OCI-LY1 (cell line): ENCODE data around the gene LDLRAD4.
A peak's percentile ranks its signal among the peaks of the same experiment; 100 is the strongest.

Experiments used
- H2AFZ ChIP-seq: fragments of 200-600 bp; sonication (generic), shearing (Covaris generic); 2 replicates; pipeline ENCODE4 v1.6.0; 2014; ENCODE audit warnings: antibody characterized with exemption, mild to moderate bottlenecking, low read length
- H3F3A ChIP-seq: fragments of 200-600 bp; sonication (generic), shearing (Covaris generic); 2 replicates; pipeline ENCODE4 v1.6.0; 2014; ENCODE audit warnings: mild to moderate bottlenecking, antibody characterized with exemption, low read length, moderate library complexity; ENCODE audit not compliant: insufficient read depth
- H3K27ac ChIP-seq: fragments of 200-600 bp; sonication (generic); 2 replicates; pipeline ENCODE4 v1.5.1; 2014; ENCODE audit warnings: low read length, mixed run types, mild to moderate bottlenecking, low read depth; ENCODE audit not compliant: poor library complexity, severe bottlenecking
- H3K27me3 ChIP-seq: fragments of 200-600 bp; sonication (generic); 2 replicates; pipeline ENCODE4 v1.6.0; 2014; ENCODE audit warnings: antibody characterized with exemption, mild to moderate bottlenecking, low read length, moderate library complexity; ENCODE audit not compliant: insufficient read depth
- H3K36me3 ChIP-seq: fragments of 200-600 bp; sonication (generic); 2 replicates; pipeline ENCODE4 v1.6.1; 2014; ENCODE audit warnings: mild to moderate bottlenecking, antibody characterized with exemption, low read length, moderate library complexity, mixed read lengths; ENCODE audit not compliant: insufficient read depth
- H3K4me1 ChIP-seq: fragments of 200-600 bp; sonication (generic); 2 replicates; pipeline ENCODE4 v1.5.1; 2014; ENCODE audit warnings: mild to moderate bottlenecking, low read length, moderate library complexity; ENCODE audit not compliant: insufficient read depth, severe bottlenecking
- H3K4me2 ChIP-seq: fragments of 200-600 bp; sonication (generic), shearing (Covaris generic); 2 replicates; pipeline ENCODE4 v1.6.1; 2014; ENCODE audit warnings: low read length
- H3K4me3 ChIP-seq: fragments of 200-600 bp; sonication (generic); 2 replicates; pipeline ENCODE4 v1.5.1; 2014; ENCODE audit warnings: low read length, low read depth, mild to moderate bottlenecking, mixed read lengths; ENCODE audit not compliant: poor library complexity, severe bottlenecking
- H3K79me2 ChIP-seq: fragments of 200-600 bp; shearing (Covaris generic); 2 replicates; pipeline ENCODE4 v1.6.1; 2016; ENCODE audit warnings: mixed run types, low read length, mixed read lengths; ENCODE audit not compliant: insufficient read depth
- H3K9ac ChIP-seq: fragments of 200-600 bp; sonication (generic), shearing (Covaris generic); 2 replicates; pipeline ENCODE4 v1.6.1; 2014; ENCODE audit warnings: mild to moderate bottlenecking, low read length, mixed read lengths
- H3K9me2 ChIP-seq: fragments of 200-600 bp; sonication (generic), shearing (Covaris generic); 2 replicates; pipeline ENCODE4 v1.6.1; 2014; ENCODE audit warnings: low read depth, mild to moderate bottlenecking, low read length, mixed read lengths
- H3K9me3 ChIP-seq: fragments of 200-600 bp; shearing (Covaris generic); 2 replicates; pipeline ENCODE4 v1.6.1; 2014; ENCODE audit warnings: low read length, mixed read lengths
- H4K20me1 ChIP-seq: fragments of 200-600 bp; sonication (generic), shearing (Covaris generic); 2 replicates; pipeline ENCODE4 v1.6.0; 2016; ENCODE audit warnings: mild to moderate bottlenecking, low read length; ENCODE audit not compliant: insufficient read depth
- CTCF ChIP-seq: fragments of 200-600 bp; sonication (generic), shearing (Covaris generic); IDR thresholded peaks from 2 replicates; pipeline ENCODE4 v1.5.1; 2017; ENCODE audit warnings: mild to moderate bottlenecking, antibody characterized with exemption, low read length, moderate library complexity, mixed read lengths
- EZH2 ChIP-seq: fragments of 200-600 bp; sonication (generic), shearing (Covaris generic); IDR thresholded peaks from 2 replicates; pipeline ENCODE4 v1.8.0; 2017; ENCODE audit warnings: borderline replicate concordance, mixed run types, mild to moderate bottlenecking, antibody characterized with exemption, low read length, moderate library complexity, mixed read lengths

Gene LDLRAD4

GRCh38 chr18:13463526-13464210 is 245.1 kb downstream of the LDLRAD4 start:
- H3K27me3 ChIP-seq, result no peaks in the 10 kb centered on the region

GRCh38 chr18:13464432-13465123 is 246.0 kb downstream of the LDLRAD4 start:
- peaks cover 4% of the 10 kb centered on the region; the same call in 1 of the 2 replicates for H3F3A ChIP-seq
- H3K79me2 ChIP-seq, result no peaks in the 10 kb centered on the region
- H2AFZ ChIP-seq, result peak overlapping the region; percentile 5; the same call in 1 of the 2 replicates
- peaks cover 37% of the 10 kb centered on the region for H3K4me1 ChIP-seq
- TF ChIP-seq EZH2, result no peak
- TF ChIP-seq CTCF, result peak; percentile 12; the same call in 1 of the 2 replicates
- peak overlapping the region; percentile 68 for H3K4me2 ChIP-seq
- peak overlapping the region; percentile 40 for H3K27ac ChIP-seq
- no peaks in the 10 kb centered on the region for H3K27me3 ChIP-seq
- H3K4me3 ChIP-seq, result peak overlapping the region; percentile 58
- H3K9me3 ChIP-seq, result peaks cover 16% of the 10 kb centered on the region
- peaks cover 13% of the 10 kb centered on the region for H3K36me3 ChIP-seq
- no peaks in the 10 kb centered on the region for H3K9me2 ChIP-seq
- no peaks in the 10 kb centered on the region for H4K20me1 ChIP-seq
- H3K9ac ChIP-seq, result peak overlapping the region; percentile 49

More at GRCh38 chr18:13463526-13464210, 245.1 kb downstream of the LDLRAD4 start:
- H3K27ac ChIP-seq, result peak overlapping the region; percentile 10
- H3K4me3 ChIP-seq, result no peak overlapping the region
- H2AFZ ChIP-seq, result no peak overlapping the region
- peaks cover 4% of the 10 kb centered on the region; the same call in 1 of the 2 replicates for H3F3A ChIP-seq
- no peak overlapping the region for H3K4me2 ChIP-seq
- peaks cover 37% of the 10 kb centered on the region for H3K4me1 ChIP-seq
- peaks cover 13% of the 10 kb centered on the region for H3K36me3 ChIP-seq
- TF ChIP-seq CTCF (no peak), EZH2 (no peak)
- peaks cover 17% of the 10 kb centered on the region for H3K9me3 ChIP-seq
- no peaks in the 10 kb centered on the region for H3K9me2 ChIP-seq
- no peaks in the 10 kb centered on the region for H4K20me1 ChIP-seq
- no peaks in the 10 kb centered on the region for H3K79me2 ChIP-seq
- no peak overlapping the region for H3K9ac ChIP-seq

- no peak for TF ChIP-seq CTCF
- no peak for TF ChIP-seq EZH2
- Histone ChIP-seq H3K79me2 (no peaks in the 10 kb centered on the region), H3K4me1 (peaks cover 37% of the 10 kb centered on the region), H3K9me2 (no peaks in the 10 kb centered on the region), H3K9ac (peak overlapping the region; percentile 49), H4K20me1 (no peaks in the 10 kb centered on the region), H3K4me2 (peak overlapping the region; percentile 68), H3K36me3 (peaks cover 13% of the 10 kb centered on the region), H2AFZ (peak overlapping the region; percentile 5; the same call in 1 of the 2 replicates), H3K4me3 (peak overlapping the region; percentile 58), H3K27me3 (no peaks in the 10 kb centered on the region), H3K9me3 (peaks cover 16% of the 10 kb centered on the region), H3F3A (peaks cover 4% of the 10 kb centered on the region; the same call in 1 of the 2 replicates), H3K27ac (peak overlapping the region; percentile 40)
Measured at GRCh38 chr18:13465124-13465446, 246.5 kb downstream of the LDLRAD4 start.
